H54 (cell line): ENCODE results near the gene ERBB3.
"Not testable (repeated sequence)": the region's sequence is repeated elsewhere in the genome, so short reads cannot be mapped to it uniquely, and the experiment has no call there.

Source experiments
- DNase-seq: peaks from one replicate; pipeline ENCODE4 v3.0.0; 2011; ENCODE audit warnings: low spot score, mixed read lengths; ENCODE audit not compliant: insufficient read length
- FAIRE-seq: peaks from 3 replicates; lab custom pipeline; 2011; peaks lifted over from hg19 to GRCh38; lab: Jason Lieb, UNC
- POLR2A ChIP-seq: IDR thresholded peaks from 2 replicates; pipeline ENCODE4 v1.6.1; 2011; ENCODE audit warnings: low read depth, mild to moderate bottlenecking, low read length

The ERBB3 gene

GRCh38 chr12:56061982-56062381, 18.0 kb upstream of the ERBB3 start:
- TF ChIP-seq POLR2A, result no peak
- no peak for DNase-seq
- FAIRE-seq, result no peak

- FAIRE-seq (no peak), DNase-seq (no peak)
- TF ChIP-seq POLR2A, result no peak
Measured at GRCh38 chr12:56062996-56063395, 17.0 kb upstream of the ERBB3 start.

GRCh38 chr12:56071648-56072047, 8.3 kb upstream of the ERBB3 start:
- no peak for DNase-seq
- TF ChIP-seq POLR2A, result no peak
- no peak for FAIRE-seq

GRCh38 chr12:56074396-56074795, 5.6 kb upstream of the ERBB3 start:
- FAIRE-seq (no peak), DNase-seq (no peak)
- TF ChIP-seq POLR2A, result no peak

- not testable (repeated sequence) for DNase-seq, FAIRE-seq
Measured at GRCh38 chr12:56077966-56078365, 2.0 kb upstream of the ERBB3 start.

- no peak for DNase-seq
- FAIRE-seq, result no peak
- no peak for TF ChIP-seq POLR2A
Measured at GRCh38 chr12:56078427-56078826, 1.5 kb upstream of the ERBB3 start.

- DNase-seq, result peak; percentile 79
- no peak for FAIRE-seq
- TF ChIP-seq POLR2A, result no peak
Measured at GRCh38 chr12:56078931-56079722, 838 bp upstream of the ERBB3 start.

GRCh38 chr12:56080556-56081138, 682 bp downstream of the ERBB3 start:
- FAIRE-seq (no peak), DNase-seq (no peak)

GRCh38 chr12:56081393-56082347, 1.7 kb downstream of the ERBB3 start:
- DNase-seq (no peak), FAIRE-seq (no peak)
- no peak for TF ChIP-seq POLR2A

More at GRCh38 chr12:56080556-56081138, 682 bp downstream of the ERBB3 start:
- no peak for TF ChIP-seq POLR2A

GRCh38 chr12:56082382-56082781, 2.4 kb downstream of the ERBB3 start:
- no peak for FAIRE-seq
- no peak for TF ChIP-seq POLR2A
- no peak for DNase-seq

GRCh38 chr12:56082967-56083366, 3.0 kb downstream of the ERBB3 start:
- no peak for DNase-seq

GRCh38 chr12:56084958-56085543, 5.1 kb downstream of the ERBB3 start:
- FAIRE-seq (no peak), DNase-seq (no peak)
- TF ChIP-seq POLR2A, result no peak

More at GRCh38 chr12:56082967-56083366, 3.0 kb downstream of the ERBB3 start:
- TF ChIP-seq POLR2A, result no peak
- FAIRE-seq, result no peak

- DNase-seq (no peak), FAIRE-seq (no peak)
- TF ChIP-seq POLR2A, result no peak
Measured at GRCh38 chr12:56086096-56086495, 6.1 kb downstream of the ERBB3 start.
